Kidney glomerular epithelial cell (primary cell): ENCODE data around the gene ITGA2B.
"Not testable (repeated sequence)": the region's sequence is repeated elsewhere in the genome, so short reads cannot be mapped to it uniquely, and the experiment has no call there.

Source experiments
- DNase-seq: peaks from one replicate; lab custom pipeline; 2025; lab: John Stamatoyannopoulos, UW

ITGA2B gene

DNA sequence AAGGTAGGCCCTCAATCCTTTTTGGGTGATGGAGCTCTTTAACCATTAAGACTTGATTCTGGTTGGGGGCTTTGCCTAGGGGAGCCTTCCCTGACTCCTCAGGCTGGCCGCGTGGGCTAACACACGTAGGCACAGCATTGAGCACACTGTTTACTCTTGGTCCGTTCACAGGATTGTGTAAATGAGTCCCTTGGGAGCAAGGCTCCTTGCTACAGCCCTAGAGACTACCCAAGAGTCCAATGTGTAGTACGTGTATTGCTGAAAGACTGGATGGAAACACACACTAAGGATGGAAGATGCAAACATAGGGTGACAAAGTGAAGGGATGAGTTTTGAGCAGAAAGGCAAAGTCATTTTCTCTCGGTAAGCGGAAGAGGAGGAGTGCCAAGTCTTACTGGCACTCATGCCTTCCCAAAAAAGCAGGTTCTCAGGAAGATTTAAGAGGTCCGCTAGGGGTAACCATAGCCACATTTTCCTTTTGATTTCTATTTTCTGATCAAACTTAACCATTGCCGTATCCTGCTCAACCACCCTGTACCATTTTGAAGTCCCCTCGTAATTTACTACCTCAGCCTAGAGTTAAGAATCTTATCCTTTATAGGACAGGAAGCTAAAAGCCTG is 911 bp upstream of the ITGA2B start:
- DNase-seq = no peak

- DNase-seq = no peak
Measured at GRCh38 chr17:44389723-44390202, 314 bp upstream of the ITGA2B start.

- no peak for DNase-seq
Measured at GRCh38 chr17:44387804-44388203, 1.6 kb downstream of the ITGA2B start.

GRCh38 chr17:44386182-44386525 is 3.3 kb downstream of the ITGA2B start:
- no peak for DNase-seq

DNA sequence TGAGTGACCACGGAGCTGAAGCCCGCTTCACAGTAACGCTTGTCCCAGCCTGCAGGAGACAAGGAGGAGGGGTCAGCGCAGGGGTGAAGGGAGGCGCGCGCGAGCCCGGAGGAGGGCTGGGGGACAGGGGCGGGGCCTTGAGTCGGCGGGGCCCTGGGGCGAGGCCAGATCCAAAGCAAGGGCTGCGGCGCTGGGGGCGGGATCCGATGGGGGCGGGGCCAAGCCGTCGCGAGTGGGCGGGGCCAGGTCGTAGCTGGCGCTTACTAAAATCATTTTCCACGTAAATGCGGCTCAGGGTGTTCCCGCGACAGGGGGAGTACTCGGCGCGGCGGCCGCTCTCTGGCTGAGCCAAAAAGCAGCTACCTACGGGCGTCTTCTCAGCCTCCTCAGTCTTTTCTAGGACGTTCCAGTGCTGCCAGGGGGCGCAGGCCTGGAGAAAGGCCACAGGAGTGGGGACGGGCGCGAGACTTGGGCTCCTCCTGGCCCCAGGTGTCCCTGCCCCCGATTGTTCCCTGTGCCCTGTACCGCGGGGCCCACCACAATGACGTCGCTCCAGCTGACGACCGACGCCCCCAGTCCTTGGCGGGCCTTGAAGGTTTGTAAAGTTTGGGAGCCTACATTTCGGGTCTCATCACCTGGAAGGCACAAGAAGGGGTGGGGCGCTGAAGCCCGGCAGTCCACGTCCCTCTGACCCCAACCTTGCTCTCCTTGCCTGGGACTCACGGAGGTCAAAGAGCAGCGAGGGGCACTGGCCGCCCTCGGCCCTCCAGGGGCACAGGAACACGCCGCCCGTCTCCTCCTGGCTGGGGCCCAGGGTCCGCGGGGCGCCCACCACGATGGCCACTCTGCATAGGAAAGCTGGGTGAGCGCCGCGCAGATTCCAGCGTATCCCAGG is 3.9 kb downstream of the ITGA2B start:
- peak; percentile 16 for DNase-seq

DNA sequence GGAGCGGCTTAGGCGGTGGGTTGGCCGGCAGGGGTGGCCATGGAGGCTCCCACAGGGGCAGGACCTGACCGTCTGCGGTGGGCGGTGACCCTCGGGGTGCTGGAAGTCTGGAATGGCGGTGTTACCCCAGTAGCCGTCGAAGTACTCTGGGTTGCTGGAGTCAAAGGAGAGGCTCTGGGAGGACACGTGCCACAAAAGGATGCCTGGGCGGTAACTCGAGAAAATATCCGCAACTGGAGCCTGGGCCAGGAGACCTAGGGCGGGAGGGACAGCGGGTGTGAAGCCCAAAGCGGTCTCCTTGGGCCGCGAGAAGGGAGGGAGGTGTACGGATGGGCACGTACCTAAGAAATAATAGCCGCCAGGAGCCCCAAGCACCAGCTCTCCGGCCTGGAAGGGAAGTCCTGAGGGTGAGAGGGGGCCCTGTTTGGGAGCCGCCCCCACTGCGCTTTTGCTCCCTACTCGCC is 4.6 kb downstream of the ITGA2B start:
- DNase-seq = no peak

DNA sequence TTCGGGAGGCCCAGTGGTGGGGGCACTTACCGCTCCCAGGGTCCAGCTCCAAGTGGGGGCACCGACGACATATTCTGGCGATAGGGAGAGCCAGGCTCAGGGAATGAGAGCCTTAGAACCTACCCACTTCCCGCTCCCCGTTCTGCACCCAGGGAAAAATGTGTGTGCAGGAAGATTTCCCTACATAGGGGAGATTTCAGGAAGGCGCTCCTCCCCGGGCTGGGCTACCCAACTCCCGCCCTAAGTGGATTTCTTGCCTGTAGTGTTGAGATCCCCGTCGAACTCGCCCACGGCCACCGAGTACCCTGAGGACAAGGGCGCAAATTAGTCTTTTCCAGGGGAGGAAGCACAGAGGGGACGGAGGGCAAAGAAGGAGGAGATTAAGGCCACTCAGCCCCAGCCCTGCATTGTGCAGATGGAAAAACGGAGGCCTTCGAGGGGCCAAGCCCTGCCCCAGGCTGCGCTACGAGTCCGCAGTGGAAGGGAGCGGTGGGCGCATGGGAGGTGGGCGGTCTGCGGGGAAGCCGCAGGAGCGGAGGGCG is 5.1 kb downstream of the ITGA2B start:
- no peak for DNase-seq

- no peak for DNase-seq
Measured at GRCh38 chr17:44383861-44384260, 5.6 kb downstream of the ITGA2B start.

DNA sequence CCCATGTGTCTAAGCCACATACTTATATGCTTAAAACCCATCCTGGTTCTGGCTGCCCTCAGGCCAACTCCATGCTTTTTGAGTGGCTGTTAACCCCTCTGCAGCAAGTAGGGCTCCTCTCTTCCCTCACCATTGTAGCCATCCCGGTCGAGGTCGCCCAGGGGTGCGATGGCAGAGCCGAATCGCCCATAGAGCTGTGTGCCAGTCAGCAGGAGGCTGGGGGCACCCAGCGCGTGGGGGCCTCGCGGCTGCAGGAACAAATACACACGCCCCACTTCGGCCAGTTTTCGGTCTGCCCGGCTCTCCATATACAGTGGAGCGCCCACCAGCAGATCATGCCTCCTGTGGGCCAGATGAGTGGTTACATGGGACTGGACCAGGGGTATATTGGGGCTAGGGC is 6.1 kb downstream of the ITGA2B start:
- no peak for DNase-seq

DNA sequence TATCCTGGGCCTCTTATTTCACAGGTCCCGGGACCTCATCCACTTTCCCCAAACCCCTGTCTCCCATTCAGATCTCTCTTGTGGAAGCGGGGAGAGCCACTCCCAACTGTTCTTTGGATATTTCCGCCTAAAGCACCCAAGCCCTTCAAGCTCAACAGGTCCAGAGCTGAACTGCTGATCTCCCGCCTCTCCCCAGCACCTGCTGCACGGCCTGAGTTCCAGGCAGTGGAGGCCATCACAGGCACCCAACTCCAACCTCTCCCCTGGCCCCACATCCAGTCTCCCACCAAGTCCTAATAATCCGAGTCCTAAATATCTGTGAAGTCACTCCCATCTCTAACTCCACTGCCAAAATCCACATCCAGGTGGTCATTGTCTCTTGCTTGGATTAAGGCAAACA is 6.5 kb downstream of the ITGA2B start:
- DNase-seq = no peak

DNA sequence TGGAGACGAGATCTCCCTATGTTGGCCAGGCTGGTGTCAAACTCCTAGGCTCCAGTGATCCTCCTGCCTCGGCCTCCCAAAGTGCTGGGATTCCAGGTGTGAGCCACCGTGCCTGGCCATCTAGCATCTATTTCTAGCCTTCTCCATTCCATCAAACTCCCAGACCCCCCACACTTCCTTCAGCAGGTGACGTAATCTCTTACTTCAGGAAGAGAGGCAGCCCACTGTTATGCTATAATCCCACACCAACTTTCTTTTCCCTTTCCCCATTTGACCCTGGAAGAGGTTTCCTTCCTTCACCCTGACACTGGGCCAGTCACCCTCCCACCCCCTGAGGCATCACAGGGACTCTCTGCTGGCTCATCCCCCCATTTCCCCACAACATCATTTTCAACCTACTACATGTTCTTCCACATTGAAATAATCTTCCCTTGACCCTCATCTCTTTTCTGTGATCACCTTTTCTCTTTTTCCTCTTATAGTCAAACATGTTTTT is 7.6 kb downstream of the ITGA2B start:
- DNase-seq = no peak

- DNase-seq = no peak
Measured at GRCh38 chr17:44380767-44381166, 8.7 kb downstream of the ITGA2B start.

DNA sequence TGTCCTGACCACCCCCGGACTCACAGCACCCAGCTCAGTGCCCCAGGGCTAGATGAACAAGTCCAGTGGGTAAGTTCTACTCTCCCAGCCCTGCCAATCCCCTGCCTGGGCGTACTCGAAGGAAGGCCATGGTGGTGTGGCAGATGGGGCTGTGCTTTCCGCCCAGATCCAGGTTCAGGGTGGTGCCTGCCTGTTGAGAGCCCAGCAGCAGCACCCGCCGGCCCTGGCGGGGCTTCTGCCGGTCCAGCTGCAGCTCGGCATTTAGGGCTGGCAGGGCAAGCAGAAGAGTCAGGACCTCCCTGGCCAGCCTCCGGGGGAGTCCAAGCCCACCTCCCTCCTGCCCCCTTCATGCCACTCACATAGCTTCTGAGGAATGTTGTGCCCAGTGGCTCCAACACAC is 9.6 kb downstream of the ITGA2B start:
- DNase-seq = no peak

DNA sequence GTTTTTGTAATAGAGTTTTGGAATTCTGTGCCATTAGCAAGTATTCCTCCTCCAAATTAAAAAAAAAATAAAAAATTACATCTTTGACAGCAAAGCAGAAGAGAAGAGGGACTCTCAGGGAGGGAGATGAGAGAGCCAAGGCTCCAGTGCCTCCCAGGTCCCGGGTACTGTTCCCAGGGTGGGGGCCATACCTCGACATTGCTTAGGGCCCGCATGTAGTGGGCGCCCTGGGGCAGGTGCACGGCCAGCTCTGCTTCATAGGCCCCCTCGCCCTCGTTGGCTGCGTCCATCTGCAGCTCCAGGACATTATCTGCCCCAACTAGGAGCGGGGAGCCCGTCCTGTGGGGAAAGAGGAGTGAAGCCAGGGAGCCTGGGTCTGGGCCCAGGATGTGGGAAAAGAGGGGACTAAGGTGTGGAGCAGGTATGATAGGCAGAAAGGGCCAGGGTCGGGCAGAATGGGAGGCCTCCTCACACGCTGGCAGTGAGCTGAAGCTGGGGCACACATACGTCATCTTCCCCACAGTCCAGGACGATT is 11.2 kb downstream of the ITGA2B start:
- no peak for DNase-seq

GRCh38 chr17:44376779-44377178 is 12.7 kb downstream of the ITGA2B start:
- DNase-seq = no peak

- no peak for DNase-seq
Measured at GRCh38 chr17:44376124-44376523, 13.3 kb downstream of the ITGA2B start.

DNA sequence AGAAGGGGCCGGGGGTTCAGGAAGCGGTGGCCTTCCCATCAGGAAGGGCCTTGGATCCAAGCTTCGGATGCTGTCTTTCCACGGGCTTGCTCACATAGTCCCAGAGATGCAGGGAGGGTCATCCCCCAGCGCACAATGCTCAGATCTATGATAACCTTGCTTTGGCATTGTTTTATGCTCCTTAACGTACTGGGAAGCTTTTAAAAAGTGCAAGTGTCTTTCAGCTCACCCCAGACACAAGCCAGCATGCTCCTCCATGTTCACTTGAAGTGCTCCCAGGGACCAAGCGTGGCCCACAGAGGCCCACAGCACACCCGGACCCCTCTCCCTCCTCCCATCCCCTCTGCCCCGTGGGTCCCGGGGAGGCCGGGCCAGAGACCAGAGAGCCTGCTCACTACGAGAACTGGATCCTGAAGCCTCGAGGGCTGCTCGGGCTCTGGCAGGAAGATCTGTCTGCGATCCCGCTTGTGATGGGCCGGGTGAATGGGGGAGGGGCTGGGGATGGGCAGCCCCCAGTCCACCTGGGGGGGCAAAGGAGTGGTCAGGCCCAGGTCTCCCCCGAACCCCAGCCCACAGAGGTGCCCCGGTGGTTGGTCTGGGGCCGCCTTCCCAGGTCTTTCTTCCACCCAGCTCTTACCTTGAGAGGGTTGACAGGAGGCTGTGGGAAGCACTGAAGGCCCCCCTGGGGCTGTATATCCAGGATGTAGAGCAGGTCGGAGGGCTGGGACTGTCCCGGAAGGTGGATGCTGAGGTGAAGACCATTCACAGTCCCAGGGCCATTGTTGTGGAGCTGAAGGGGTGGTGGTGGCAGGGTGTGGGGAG is 14.0 kb downstream of the ITGA2B start:
- no peak for DNase-seq

- DNase-seq = no peak
Measured at GRCh38 chr17:44374306-44375195, 14.9 kb downstream of the ITGA2B start.

DNA sequence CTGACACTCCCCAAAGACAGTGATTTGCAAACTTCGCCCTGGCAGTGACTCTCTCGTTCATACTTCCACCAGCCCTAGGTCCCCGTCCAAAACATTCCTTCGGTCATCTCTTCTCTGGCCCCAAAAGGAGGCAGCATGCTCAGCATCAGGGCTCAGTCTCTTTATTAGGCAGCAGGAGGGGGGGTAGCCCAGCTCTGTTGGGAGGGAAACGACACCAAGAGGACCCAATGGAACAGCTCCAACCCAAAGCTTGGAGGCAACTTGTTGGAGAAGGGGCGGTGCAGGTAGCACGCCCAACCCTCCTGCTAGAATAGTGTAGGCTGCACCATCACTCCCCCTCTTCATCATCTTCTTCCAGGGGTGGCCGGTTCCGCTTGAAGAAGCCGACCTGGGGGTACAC is 17.4 kb downstream of the ITGA2B start:
- no peak for DNase-seq

- DNase-seq = not testable (repeated sequence)
Measured at GRCh38 chr17:44369414-44370023, 19.9 kb downstream of the ITGA2B start.
